GM12891 (cell line): Measurements from ENCODE around the gene ZNF573.

Source experiments
- POLR2A ChIP-seq: IDR thresholded peaks from 2 replicates; pipeline ENCODE4 v1.6.1; 2011; ENCODE audit warnings: low read depth, low read length, control low read depth
- POLR2AphosphoS5 ChIP-seq: IDR thresholded peaks from 2 replicates; pipeline ENCODE4 v1.6.1; 2011; ENCODE audit warnings: low read depth, low read length, control low read depth
- POU2F2 ChIP-seq: IDR thresholded peaks from 2 replicates; pipeline ENCODE4 v1.6.1; 2011; ENCODE audit warnings: low read depth, mild to moderate bottlenecking, control low read depth, low read length, moderate library complexity
- SPI1 ChIP-seq: IDR thresholded peaks from 2 replicates; pipeline ENCODE4 v1.6.1; 2011; ENCODE audit warnings: low read depth, low read length, control low read depth

DNA sequence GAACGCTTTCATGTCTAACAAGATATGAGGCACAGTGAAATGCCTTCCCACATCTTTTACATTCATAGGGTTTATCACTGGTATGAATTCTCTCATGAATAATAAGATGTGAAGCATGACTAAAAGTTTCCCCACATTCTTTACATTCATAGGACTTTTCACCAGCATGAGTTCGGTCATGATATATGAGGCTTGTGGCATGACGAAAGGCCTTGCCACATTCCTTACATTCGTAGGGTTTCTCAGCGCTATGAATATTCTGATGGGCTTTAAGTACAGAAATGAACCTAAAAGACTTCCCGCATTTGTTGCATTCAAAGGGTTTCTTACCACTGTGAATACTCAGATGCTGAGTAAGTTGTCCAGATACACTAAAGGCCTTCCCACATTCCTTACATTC lies 81.2 kb downstream of the ZNF573 start:
- TF ChIP-seq POLR2AphosphoS5 (no peak), POLR2A (no peak), POU2F2 (no peak), SPI1 (no peak)
